ENCODE data around the gene CLHC1. TPM values are rescaled to one million over a fixed set of nuclear protein-coding genes. Genes with fewer than 3 reads are reported as not detected.

CLHC1 gene
- total RNA-seq, 1 experiment from 2014 or later: 9.2 TPM

GRCh38 chr2:55239656-55240222, 7.6 kb upstream of the CLHC1 start:
- Histone ChIP-seq H4K5ac (ENCODE audit: insufficient read length, low read depth, low read length) (no peak overlapping the region), H3K27me3 (ENCODE audit: insufficient read depth, low read length) (no peaks in the 10 kb centered on the region), H2BK5ac (ENCODE audit: insufficient read length, low read length) (no peak overlapping the region), H3K23me2 (ENCODE audit: insufficient read length, low read depth, low read length, poor library complexity, severe bottlenecking) (no peaks in the 10 kb centered on the region), H3K23ac (ENCODE audit: insufficient read length, low read depth, low read length) (no peak overlapping the region), H3K4me1 (ENCODE audit: insufficient read depth, low read length) (no peaks in the 10 kb centered on the region), H3K27ac (ENCODE audit: insufficient read length, low read depth, low read length) (no peak overlapping the region), H2BK20ac (ENCODE audit: low read depth, low read length, poor library complexity, severe bottlenecking) (no peak overlapping the region), H3K79me2 (ENCODE audit: insufficient read depth, low read length) (no peaks in the 10 kb centered on the region), H2BK15ac (ENCODE audit: low read depth, low read length) (no peak overlapping the region), H3K4ac (ENCODE audit: low read depth, low read length) (no peak overlapping the region), H4K8ac (replicated peaks; ENCODE audit: insufficient read length, low read depth, low read length) (no peak overlapping the region), H3K9me3 (ENCODE audit: control insufficient read depth, low read depth, low read length) (no peaks in the 10 kb centered on the region), H2AK5ac (ENCODE audit: insufficient read length, low read length) (no peak overlapping the region), H2BK120ac (ENCODE audit: low read depth, low read length, poor library complexity, severe bottlenecking) (no peak overlapping the region), H3K9ac (ENCODE audit: extremely low read depth, insufficient read length, low read length) (no peak overlapping the region), H3K4me2 (ENCODE audit: insufficient read depth, insufficient read length, low read length) (no peak overlapping the region), H2BK12ac (ENCODE audit: insufficient read length, low read depth, low read length) (no peak overlapping the region), H2AFZ (ENCODE audit: low read length) (no peak overlapping the region), H3T11ph (ENCODE audit: low read length) (no peak overlapping the region), H4K20me1 (ENCODE audit: control insufficient read depth, insufficient read depth, insufficient read length) (no peaks in the 10 kb centered on the region), H3K14ac (ENCODE audit: insufficient read depth, low read length) (no peak overlapping the region), H4K91ac (ENCODE audit: insufficient read length, low read depth, low read length) (no peak overlapping the region), H3K56ac (ENCODE audit: insufficient read length, low read depth, low read length) (no peak overlapping the region), H3K79me1 (ENCODE audit: insufficient read depth, low read depth, low read length, poor library complexity, severe bottlenecking) (no peaks in the 10 kb centered on the region), H3K18ac (ENCODE audit: insufficient read length, low read depth, low read length) (no peak overlapping the region)
- Mint-ChIP-seq H3K27ac (no peak overlapping the region), H3K4me3 (no peak overlapping the region), H3K4me1 (no peaks in the 10 kb centered on the region), H3K27me3 (ENCODE audit: low read depth) (no peaks in the 10 kb centered on the region), H3K36me3 (ENCODE audit: insufficient read depth in 1 of 3, low read depth in 3 of 3) (peaks cover 10 to 70% (median 30%) of the 10 kb centered on the region in 3 experiments; a peak in 6 of 7 replicates), H3K9me3 (no peaks in the 10 kb centered on the region)
- TF ChIP-seq CTCF (conservative IDR thresholded peaks at IDR 0.05): no peak
- no CpG with 5 or more reads among the region's 4 CpGs for WGBS (ENCODE audit: extremely low coverage, insufficient read length, low lambda C conversion rate)
- DNase-seq: no peak

Data from H9 (cell line).